GM19043 (cell line): Measurements from ENCODE around the gene ACVR1.
"Not testable (repeated sequence)": the region's sequence is repeated elsewhere in the genome, so short reads cannot be mapped to it uniquely, and the experiment has no call there.

Source experiments
- ATAC-seq: cut with Tn5 transposase; IDR thresholded peaks from one replicate; pipeline ENCODE4 v1.9.1; 2021; ENCODE audit warnings: low read depth; ENCODE audit not compliant: unreplicated experiment

The ACVR1 gene

GRCh38 chr2:157769856-157770255 lies 106.3 kb downstream of the ACVR1 start:
- no peak for ATAC-seq

DNA sequence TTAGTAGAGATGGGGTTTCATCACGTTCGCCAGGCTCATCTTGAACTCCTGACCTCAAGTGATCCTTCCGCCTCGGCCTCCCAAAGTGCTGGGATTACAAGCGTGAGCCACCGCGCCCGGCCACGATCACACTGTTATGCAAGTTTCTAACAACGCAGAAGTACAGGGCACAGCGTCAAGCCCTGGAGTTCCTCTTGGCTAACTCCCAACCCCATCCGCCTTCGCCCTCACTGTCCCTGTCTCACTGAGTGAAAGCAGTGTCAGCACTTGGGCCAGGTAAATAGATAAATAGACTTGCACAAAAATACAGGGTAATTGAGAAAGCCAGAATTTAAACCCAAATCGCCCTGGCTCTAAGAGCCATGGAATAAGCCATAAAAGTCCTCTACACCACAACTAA lies 111.7 kb downstream of the ACVR1 start:
- no peak for ATAC-seq

DNA sequence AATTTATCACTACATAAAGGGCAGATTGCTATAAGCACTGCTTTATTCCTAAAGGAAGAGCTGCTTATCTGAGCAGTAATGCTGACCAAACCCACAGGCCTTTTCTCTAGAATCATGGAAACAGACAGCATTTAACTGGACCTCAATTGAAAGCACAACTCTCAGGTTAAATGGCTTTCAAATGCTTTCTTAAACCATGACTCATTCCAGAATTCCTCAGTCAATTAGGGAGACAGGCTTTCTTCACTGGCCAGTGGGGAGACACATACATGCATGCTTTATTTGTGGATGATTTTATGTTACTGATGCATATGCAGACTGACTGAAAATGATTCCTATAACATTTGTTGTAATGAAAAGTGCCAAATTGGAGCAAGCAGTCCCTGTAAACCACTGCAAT lies 114.6 kb downstream of the ACVR1 start:
- ATAC-seq = no peak

DNA sequence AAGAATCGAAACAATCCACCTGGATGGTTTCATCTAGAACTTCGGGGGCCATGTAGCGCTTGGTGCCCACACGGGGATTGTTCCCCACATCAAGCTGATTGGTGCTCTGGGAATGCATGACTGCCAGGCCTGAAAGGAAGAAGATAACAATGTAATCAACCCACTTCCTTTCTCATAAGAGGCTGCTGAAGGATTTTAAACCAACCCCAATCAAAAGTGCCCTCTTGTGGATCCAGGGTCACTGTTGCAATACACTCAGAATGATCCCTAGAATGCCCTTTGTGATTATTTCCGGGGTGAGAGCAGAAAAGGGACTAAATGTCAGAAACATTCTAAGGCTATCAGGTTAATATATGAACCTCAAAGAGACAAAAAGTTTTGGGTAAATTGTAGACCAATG lies 115.2 kb downstream of the ACVR1 start:
- ATAC-seq = no peak

DNA sequence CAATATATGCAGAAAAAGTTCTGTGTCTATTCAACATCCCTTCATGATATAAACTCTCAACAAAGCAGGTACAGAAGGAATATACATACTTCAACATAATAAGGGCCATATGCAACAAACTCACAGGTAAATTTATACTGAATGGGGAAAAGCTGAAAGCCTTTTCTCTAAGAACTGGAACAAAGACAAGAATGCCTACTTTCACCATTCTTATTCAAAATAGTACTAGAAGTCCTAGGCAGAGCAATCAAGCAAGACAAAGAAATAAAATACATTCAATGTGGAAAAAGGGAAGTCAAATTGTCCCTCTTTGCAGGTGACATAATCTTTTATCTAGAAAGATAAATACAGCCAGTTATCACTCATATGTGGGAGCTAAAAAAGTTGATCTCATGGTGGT lies 116.3 kb downstream of the ACVR1 start:
- ATAC-seq = no peak

- no peak for ATAC-seq
Observed at GRCh38 chr2:157758586-157758985, 117.5 kb downstream of the ACVR1 start.

- ATAC-seq = no peak
Observed at GRCh38 chr2:157757500-157757899, 118.6 kb downstream of the ACVR1 start.

DNA sequence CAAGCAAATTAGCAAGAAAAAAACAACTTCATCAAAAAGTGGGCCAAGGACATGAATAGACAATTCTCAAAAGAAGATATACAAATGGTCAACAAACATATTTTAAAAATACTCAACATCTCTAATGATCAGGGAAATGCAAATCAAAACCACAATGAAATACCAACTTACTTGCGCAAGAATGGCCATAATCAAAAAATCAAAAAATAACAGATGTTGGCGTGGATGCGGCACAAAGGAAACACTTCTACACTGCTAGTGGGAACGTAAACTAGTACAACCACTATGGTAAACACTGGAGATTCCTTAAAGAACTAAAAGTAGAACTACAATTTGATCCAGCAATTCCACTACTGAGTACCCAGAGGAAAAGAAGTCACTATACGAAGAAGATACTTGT lies 119.7 kb downstream of the ACVR1 start:
- ATAC-seq = not testable (repeated sequence)

DNA sequence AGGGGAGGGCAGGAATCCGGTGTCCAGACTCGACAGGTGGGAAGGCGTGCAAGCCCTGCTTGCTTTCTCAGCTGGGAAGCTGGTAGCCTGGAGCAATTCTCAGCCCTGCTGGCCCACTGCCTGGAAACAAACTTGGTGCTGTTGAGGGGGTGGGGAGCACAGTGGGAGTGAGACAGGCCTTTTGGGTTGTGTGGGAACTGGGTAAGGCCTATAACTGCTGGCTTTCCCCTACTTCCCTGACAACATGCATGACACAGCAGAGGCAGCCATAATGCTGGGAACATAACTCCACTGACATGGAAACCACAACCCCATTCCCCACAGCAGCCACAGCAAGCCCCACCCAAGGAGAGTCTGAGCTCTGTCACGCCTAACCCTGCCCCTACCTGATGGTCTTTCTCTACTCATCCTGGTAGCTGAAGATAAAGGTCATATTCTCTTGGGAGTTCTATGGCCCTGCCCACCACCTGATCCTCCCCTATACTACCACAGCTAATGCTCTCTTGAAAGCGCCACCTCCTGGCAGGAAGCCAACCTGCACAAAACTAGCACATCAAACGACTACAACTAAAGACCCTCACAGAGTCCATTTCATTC lies 124.6 kb downstream of the ACVR1 start:
- no peak for ATAC-seq

GRCh38 chr2:157749684-157750083 lies 126.4 kb downstream of the ACVR1 start:
- ATAC-seq = no peak

DNA sequence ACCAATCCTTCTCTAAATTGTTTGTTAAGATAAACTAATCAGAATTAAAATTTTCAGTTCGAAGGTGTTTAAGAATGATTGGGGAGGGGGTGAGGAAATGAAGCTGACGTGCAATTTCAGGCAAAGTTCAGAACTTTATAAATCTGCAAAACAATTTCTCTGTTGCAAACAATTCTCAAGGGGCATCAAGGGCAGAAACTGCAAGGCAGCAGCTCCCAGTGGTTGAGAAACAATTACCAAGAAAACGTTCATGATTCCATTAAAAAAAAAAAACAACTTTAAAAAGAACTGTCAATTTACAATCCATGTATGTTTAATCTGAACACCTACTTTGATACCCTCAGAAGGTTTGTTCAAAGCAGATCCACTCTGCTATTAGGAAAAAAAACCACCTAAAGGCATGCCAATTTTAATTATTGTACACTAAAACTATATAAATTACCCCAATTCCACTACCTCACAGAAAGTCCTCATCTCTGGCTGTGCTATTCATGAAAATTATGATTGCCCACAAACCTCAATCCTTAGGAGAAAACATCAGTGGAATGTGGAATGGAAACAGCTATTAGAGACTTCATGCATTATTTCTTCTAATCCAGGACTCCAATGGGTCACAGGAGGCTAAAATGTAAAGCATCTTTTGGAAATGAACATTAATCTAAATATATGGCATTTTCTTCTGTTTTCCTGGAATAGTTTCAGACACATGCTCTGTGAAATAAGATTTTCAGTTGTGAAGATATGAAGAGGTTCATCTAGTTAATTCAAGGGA lies 127.6 kb downstream of the ACVR1 start:
- no peak for ATAC-seq

DNA sequence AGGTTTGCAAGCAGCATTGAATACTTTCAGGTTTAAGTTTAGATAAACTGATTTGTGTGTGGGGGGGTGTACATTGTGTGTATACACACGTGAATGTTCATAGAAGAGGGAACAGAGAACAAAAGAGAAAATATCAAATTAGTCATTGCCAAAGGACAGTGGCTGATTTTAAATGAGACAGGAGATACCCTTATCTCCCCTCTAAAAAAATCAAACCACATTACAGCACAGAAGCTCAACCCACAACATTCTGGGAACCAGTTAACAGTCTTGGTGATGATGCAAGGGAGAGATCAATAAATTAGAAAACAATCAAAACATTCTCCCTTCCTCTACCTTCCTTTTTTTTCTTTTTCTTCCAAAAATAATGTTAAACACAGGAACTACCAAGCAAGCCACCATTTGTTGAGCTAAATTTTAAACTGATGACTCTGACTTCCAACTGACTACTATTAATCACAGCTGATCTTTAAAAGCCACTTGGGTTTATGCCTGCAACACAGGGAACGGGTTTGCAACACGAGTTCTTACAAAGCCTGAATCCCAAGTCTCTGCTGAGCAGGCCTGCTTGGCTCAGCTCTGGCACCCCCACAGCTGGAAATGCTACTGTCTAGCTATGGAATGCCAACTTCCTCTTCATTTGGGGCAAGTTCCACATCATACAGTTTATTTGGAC lies 128.3 kb downstream of the ACVR1 start:
- no peak for ATAC-seq

DNA sequence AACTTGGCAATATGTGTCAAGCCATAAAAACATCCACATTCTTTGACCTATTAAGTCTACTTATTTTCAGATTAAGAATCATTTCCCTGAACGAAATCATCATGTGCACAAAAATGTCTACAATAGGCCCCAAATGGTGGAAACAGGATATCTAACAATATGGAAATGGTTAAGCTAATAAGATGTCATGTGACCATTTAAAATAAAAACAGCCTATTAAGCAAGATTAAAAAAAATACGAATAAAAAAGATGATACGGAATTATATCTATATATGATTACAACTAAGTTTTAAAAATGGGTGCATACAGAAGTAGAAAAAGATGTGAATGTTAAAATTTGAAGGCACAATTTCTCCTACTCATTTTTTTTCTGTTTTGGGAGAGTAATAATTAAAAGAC lies 128.8 kb downstream of the ACVR1 start:
- no peak for ATAC-seq

DNA sequence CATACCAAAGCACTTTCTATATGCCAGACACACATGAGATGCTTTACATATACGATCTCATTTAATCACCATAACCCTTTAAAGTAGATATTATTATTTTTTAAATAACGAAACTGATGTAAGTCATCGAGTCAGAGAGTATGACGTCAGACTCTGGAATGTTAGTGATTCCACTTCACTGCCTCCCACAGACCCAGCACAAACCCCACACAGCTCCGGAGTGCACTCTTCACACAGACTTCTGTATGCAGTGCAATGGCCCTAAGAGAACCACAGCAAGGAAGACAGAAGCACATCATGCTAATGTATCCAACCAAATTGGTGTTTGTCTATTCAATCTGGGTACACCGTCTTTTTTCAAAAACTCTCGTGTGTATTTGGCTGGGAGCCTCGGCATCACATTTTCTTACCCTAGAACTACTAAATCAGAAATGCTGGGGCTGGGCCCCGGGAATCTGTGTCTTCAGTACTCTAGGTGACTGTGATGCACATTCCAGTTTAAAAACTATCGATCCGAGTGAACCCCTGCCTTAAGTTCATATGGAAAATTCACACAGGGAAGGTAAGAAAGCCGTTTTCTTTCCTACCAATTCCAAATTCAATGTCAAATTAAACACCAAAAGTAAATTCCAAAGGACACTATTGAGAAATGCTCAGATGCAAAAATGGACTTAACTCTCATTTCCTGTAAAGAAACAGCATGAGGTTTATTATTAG lies 129.7 kb downstream of the ACVR1 start:
- ATAC-seq = no peak

GRCh38 chr2:157744571-157745076 lies 131.5 kb downstream of the ACVR1 start:
- no peak for ATAC-seq

- ATAC-seq = peak; percentile 78
Observed at GRCh38 chr2:157743051-157743450, 133.1 kb downstream of the ACVR1 start.

DNA sequence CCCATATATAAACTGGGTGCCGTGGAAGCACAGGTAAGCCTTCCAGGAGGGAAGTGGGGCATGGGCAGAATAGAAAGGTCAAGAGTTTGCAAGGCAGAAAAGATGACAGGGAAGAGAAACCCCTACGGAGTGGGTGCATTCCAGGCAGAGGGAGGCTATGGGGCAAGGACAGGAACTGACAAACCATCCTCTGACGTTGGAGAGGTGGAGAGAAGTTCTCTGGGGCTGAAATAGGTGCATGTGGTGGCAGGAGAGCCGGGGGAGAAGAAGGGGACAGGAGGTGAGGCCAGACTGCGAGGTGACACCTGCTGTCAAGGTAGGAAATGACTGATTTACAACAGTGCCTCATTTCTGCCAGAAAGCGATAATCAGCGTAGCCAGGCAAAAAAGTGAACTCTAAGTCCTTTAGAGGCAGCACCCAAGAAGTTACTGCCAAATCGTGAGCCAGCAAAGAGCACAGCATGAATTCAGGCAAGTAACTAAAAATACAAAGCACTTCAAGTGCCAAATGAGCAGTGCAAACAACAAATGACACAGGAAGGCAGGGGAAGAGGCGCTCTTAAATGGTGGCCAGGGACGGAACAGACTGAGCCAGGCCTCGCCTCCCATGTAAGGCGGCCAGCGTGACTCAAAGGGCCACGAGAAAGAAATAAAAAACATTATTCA lies 134.2 kb downstream of the ACVR1 start:
- ATAC-seq = no peak

GRCh38 chr2:157737656-157738055 lies 138.5 kb downstream of the ACVR1 start:
- ATAC-seq = no peak

DNA sequence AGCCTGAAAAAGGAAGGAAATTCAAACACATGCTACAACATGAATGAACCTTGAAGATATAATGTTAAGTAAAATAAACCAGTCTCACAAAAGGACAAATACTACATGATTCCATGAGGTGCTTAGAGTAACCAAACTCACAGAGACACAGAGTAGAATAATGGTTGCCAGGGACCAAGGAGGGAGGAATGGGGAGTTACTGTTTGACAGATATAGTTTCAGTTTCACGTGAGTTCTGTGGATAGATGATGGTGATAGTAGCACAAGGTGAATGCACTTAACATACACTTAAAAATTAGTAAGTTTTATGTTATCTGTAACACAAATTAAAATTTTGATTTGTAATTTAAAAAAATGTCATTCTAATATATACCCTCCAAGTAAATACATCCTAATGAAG lies 140.6 kb downstream of the ACVR1 start:
- ATAC-seq = no peak

GRCh38 chr2:157733263-157733662 lies 142.9 kb downstream of the ACVR1 start:
- no peak for ATAC-seq
